ENCODE measurements around the gene CDNF.
"Not testable (repeated sequence)": the region's sequence is repeated elsewhere in the genome, so short reads cannot be mapped to it uniquely, and the experiment has no call there.

CDNF gene

DNA sequence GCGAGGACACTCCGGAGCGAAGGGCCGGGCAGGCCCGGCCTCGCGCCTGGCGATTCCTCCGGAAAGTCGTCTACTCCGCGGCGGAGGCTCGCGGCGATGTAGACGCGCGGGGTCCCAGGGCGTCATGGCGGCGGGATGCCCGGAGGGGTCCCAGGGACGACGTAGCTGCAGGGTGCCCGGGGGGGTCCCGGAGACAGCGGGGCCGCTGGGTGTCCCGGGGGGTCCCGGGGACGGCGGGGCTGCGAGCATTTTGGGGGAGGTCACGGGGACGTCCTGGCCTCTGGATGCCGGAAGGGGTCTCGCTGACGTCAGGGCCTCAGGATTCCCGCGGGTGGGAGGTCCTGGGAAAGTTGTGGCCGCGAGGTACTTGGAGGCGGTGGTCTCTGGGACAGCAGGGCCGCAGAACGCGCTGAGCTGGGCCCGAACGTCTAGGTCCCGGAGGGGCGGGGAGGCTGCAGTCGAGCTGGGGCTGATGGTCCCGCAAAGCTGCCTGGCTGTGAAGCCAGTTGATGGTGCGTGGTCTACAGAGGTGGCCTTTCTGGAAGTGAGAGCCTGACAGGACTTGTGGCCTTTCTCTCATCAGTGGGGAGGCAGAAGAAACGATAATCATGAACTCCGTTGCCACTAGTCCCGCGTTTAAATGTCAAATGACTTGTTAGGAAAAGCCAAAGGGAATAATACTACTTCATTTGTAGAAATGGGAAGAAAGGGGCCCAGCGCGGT is 906 bp upstream of the CDNF start:
- DNase-seq (ENCODE audit: low read depth), result peak; percentile 15

DNA sequence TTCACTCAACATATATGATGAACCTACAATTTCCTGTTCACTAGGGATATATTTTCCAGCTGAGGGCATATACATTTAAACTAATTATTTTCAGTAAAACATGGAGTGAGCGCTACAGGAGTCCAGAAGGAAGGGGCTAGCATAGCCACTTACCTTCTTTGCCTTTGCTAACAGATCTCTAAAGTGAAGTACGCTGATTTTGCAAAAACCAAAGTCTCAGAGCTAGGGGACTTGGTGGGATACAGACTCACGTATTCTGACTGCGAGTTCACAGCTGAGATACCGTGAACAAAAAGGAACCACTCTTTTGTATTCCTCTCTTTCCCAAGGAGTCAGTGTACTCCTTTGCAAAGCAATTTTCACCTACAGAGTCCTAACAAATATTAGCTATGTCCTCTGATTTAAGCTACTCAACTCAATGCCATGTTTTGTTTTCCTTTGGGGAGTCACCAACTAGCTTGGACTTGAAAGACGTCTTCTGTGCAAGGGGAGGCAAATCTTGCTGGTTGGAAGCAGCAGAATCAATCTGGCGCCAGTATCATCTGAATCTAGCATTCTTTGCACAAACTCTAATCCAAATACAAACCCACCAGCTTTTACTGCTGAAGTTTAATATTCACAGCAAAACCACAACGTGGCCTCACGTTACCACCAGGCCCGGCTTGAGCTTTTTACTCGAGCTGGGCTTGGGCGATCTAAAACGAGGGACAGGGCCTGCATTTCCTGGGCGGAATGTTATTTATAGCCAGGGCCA is 657 bp downstream of the CDNF start:
- DNase-seq (ENCODE audit: low read depth), result no peak

DNA sequence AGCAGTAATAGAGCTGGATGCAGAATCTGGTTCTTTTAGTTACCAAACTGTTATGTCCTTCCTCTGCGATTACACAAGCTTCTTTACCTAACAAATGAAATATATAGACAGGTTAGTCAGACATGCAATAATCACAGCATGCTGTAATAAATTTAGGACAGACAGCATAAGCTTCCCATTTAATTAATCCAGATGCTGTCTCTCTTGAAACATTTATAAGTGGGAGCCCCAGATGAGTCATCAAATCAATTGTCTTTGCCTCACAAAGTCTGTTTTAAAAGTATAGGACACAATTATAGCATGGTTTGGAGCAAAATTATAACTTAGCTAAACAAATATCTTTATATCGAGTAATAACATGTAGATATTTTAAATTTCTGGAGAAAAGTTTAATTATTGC is 1.6 kb downstream of the CDNF start:
- no peak for DNase-seq (ENCODE audit: low read depth)

DNA sequence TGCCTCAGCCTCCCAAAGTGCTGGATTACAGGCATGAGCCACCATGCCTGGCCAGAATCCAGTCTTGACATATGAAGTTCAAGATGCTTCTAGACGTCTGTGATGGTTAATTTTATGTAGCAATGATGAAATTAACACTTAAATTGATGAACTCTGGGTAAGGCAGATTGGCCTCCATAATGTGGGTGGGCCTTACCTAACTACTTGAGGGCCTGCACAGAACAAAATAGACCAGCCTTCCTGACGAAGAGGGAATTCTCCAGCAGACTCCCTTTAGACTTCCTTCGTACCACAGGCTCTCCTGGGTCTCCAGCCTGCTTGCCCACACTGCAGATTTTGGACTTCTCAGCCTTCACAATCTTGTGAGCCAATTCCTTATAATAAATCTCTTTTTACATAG is 4.7 kb downstream of the CDNF start:
- no peak for DNase-seq (ENCODE audit: low read depth)

DNA sequence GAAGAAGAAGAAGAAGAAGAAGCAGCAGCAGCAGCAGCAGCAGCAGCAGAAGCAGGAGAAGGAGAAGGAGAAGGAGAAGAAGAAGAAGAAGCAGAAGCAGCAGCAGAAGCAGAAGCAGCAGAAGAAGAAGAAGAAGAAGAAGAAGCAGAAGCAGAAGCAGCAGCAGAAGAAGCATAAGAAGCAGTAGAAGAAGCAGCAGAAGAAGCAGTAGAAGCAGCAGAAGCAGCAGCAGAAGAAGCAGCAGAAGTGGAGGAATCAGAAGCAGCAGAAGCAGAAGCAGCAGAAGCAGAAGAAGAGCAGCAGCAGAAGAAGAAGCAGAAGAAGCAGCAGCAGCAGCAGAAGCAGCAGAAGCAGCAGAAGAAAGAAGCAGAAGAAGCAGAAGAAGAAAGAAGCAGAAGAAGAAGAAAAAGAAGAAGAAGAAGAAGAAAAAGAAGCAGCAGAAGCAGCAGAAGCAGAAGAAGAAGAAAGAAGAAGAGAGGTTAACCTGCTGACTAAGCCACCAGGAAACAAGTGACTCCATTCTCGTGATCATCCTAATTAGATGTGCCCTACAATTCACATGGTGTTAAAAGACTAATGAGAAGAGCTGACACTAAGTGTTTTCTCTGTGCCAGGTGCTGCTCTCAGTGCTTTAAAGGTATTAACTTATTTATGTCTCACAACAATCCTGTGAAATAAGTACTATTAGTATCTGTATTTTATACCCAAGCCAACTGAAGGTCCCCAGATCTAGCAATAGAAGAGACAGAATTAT is 11.6 kb downstream of the CDNF start:
- no peak for DNase-seq (ENCODE audit: low read depth)

DNA sequence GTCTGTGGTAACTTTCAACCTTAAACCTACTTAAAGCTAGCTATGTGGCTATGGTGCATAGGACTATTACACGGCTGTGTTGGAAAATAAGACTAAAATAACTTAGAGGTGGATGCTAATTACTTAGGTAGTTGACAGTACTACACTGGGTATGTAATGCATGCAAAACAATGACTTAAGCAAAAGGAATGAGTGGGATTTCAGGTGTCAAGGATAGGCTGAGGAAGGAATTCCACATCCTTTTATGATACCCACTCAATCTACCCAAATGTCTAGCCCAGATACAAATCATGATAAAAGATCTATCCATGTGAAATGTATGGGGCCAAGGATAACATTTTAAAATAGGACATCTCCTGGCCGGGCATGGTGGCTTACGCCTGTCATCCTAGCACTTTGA is 13.9 kb downstream of the CDNF start:
- DNase-seq (ENCODE audit: low read depth), result no peak

DNA sequence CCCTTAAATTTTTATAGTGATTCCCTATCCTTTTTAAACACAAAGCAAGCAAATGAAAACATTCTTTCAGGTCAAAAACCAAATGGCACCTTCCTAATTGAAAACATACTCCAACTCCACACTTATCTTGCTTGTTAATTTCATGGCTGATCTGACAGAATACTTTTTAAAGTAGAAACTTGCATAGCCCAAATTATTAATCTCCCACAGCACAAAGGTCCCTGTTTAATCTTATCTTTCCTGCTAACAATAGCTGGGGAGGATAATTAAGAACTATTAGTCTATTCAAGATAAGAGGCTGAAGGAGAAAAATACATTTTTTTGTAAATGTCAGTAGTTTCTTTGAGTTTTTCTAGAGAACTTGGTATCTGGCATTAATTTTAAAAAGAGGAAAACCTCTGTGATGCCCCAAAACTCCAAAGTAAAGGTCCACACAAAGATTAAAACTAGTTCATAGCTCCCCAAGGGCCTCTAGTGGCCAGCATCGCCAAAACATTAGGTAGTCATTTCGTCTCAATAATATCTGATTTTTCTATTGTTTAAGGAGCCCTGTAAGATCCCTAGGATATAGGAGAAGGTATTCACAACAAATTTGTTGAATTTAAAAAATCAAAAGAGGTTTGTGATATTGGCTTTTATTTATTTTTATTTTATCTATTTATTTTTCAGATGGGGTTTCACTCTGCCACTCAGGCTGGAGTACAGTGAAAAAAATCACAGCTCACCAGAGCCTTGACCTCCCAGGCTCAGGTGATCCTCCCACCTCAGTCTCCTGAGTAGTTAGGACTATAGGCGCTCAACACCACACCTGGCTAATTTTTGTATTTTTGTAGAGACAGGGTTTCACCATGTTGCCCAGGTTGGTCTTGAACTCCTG is 14.7 kb downstream of the CDNF start:
- no peak for DNase-seq (ENCODE audit: low read depth)

DNA sequence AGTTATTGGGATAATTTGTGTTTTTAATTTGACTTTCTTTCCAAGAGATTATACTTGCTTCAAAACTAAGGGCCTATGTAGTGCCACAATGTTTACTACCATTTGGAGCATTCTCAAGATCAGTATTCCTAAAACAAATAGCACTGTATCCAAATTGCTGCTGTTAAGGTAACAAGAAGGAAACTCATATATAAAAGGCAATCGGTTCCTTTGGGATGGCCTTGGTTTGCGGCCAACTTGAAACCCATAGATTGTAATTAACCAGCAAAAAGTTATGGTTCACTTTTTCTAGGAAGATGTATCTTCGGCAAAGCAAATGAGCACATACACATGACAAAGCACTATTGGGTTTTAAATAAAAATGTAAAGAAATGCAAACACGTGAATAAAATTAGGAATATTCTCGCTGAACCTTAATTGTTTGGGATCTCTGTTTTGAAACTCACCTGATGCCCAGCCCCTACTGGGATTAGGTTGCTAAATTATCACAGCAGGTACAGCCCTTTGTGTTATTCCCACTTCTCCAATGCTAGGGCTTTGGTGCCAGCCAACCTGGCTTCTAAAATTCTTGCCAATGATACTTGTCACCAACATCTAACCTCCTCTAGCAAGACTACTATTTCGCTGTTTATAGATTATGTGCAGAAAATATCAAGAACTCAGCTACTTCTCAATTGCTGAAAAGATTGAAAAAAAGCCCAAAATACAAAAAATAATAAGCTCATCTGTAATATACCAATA is 16.0 kb downstream of the CDNF start:
- no peak for DNase-seq (ENCODE audit: low read depth)

DNA sequence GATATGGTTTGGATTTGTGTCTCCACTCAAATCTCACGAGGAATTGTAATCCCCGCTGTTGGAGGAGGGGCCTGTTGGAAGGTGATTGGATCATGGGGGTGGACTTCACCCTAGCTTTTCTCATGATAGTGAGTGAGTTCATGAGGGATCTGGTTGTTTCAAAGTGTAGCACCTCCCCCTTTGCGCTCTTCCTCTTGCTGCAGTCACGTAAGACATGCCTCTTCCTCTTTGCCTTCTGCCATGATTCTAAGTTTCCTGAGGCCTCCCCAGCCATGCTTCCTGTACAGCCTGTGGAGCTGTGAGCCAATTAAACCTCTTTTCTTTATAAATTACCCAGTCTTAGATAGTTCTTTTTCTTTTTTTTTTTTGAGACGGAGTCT is 17.1 kb downstream of the CDNF start:
- no peak for DNase-seq (ENCODE audit: low read depth)

DNA sequence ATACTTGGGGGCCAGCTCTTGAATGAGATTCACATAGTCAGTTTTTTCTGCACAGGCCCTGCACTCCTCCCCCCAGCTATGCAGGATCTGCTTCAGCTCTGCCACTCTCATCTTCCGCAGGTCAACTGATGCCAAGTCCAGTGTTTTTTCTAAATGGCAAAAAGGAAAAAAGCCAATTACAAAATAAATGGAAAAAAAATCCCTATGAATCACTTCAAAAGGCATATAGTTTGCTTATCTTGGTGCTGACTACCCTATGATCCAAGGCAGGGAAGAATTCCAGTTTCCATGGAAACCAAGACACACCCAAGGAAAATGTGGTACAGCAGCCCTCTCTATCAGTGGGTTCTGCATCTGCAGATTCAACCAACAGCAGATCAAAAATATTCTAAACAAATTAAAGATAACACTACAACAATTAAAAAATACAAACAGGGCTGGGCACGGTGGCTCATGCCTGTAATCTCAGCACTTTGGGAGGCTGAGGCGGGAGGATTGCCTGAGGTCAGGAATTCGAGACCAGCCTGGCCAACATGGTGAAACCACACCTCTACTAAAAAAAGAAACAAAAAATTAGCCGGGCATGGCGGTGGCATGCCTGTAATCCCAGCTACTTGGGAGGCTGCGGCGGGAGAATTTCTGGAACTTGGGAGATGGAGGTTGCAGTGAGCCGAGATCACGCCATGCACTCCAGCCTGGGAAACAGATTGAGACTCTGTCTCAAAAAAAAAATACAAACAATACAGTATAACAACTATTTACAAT is 17.6 kb downstream of the CDNF start:
- DNase-seq (ENCODE audit: low read depth), result no peak

DNA sequence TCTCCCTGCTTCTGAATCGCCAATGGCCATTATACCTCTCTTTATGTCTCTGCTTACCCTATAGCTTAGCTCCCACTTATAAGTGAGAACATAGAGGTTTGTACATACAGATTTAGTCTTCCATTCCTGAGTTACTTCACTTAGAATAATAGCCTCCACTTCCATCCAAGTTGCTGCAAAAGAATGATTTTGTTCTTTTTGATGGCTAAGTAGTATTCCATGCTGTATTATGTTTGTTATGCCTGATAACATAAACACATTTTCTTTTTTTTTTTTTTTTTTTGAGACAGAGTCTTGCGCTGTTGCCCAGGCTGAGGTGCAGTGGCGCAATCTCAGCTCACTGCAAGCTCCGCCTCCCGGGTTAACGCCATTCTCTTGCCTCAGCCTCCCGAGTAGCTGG is 21.1 kb downstream of the CDNF start:
- not testable (repeated sequence) for DNase-seq (ENCODE audit: low read depth)

DNA sequence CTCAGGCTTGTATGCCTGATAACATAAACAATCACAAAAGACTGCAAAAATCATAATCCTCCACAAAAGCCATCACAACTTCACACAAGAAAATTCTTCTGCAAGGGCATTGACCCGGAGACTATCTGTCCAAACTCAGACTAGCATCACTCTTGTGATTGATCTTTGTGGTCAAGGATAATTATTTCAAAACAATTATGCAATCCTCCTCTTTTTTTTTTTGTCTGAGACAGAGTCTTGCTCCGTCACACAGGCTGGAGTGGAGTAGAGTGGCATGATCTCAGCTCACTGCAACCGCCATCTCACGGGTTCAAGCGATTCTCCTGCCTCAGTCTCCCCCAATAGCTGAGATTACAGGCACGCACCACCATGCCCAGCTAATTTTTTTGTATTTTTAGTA is 22.2 kb downstream of the CDNF start:
- no peak for DNase-seq (ENCODE audit: low read depth)

DNA sequence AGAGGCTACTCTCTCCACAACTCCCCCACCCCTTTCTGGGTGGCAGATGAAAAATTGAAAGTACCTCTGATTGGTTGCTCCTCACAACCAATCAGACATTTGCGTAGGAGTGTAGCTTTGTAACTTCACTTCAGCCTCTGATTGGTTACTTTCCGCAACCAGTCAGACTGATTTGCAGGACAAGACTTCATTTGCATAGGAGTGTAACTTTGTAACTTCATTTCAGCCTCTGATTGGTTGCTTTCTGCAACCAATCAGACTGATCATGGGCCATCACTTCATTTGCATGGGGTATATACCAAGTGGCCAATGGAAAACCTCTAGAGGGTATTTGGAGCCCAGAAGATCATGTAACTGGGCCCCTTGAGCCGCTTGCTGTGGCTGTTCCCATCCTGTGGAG is 25.6 kb downstream of the CDNF start:
- no peak for DNase-seq (ENCODE audit: low read depth)

DNA sequence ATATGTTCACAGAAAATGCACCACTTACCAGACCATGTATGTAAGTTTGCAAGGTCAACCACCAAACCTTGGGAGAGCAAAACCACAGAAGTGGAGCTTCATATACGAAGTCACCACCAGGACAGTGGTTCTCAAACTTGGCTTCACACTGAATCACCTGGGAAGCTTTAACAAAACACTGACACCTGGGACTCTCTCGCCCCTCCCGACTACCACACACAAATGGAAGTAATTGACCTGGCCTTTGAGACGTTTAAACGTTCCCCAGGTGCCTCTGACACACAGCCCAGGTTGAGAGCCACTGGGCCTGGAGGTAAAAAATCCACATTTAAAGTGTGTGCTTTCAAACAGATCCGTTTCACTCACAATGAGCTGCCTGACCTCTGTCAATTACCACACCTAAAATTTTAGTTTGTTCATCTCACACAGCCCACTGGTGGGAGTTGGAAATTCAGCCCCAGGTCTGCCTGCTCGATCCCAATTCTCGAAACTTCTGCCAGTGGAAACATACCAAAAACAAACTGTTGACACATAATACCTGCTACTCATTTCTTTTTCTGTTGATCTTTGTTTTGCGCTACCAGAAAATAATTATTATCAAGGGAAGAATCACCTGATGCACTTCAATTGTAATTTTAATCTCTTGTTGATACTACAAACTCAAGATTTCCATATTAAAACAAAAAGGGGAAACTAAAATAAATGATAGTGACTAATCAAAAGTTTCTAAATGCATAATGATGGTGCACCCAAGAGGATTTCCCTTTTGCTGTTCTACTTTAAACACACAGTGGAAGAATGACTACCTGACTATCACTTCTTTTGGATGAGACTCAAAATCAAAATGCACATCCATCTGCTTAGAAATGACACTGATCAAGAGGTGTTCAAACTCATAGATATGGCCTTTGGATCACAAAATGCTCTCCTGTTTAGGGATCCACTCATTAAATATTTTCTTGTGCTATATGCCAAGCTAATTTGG is 26.6 kb downstream of the CDNF start:
- DNase-seq (ENCODE audit: low read depth), result no peak

DNA sequence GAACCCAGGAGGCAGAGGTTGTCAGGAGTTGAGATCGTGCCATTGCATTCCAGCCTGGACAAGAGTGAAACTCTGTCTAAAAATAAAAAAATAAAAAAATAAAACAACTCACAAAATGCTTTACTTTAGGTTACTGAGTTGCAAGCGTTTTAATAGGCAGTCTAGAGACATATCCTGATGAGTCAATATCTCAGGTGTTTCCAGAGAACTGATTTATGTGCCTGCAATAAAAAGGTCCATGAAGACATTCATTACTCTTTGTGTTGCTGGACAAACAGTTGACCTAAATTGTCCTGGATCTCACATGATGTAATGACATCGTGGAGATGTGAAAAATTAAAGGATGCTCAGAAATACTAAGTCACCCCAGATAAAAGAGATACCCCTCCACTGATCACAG is 31.5 kb downstream of the CDNF start:
- no peak for DNase-seq (ENCODE audit: low read depth)

DNA sequence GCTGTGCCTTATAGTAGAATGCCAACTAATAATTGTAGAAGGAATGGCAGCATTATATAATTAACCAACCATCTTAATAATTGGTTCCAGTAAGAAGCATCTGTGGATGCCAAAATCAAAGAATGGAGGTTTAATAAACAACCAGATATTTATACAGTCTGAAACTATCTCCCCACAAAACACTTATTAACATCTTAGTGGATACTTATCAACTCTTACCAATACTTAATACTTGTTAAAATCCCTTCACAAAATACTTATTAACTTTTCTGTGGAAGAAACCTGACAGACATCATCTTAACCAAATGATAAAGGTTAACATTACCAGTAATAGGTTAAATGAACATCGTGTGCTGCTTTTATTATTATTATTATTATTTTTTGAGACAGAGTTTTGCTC is 34.0 kb downstream of the CDNF start:
- DNase-seq (ENCODE audit: low read depth), result no peak

DNA sequence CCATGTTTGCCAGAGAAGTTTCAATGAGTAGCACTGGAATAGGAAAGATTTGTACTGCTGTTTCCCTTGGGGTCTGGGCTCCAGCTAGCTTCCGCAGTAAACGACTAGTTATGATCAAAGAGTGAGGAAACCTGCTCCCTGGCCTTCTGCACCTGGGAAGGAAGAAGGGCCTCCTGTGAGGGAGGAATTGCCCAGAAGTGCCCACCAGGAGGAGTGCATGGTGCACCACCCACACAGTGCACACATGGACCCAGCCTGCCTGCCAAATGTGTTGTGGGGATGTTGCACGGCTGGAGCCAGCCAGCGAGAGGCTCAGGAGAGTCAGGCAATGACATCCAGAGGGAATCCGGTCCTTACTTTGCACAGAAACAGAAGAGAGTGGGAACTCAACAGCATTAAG is 36.1 kb downstream of the CDNF start:
- DNase-seq (ENCODE audit: low read depth), result no peak

DNA sequence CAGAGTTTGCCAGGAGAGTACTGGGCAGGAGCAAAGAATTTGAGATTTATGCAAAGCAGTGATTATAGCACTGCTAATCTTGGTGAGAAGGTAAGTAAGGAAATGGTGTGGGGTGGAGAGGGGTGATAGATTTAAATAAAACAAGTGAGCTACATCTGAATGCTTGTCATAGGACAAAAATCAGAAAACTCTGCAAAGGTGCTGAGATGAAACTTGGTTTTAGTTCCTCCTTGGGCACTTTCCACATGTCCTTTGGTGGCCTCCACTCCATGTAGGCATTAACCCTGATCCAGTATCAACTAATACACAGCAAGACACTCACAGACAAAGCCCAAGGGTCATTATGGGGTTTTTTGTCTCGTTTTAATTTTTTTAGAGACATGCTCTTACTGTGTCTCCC is 37.4 kb downstream of the CDNF start:
- no peak for DNase-seq (ENCODE audit: low read depth)

DNA sequence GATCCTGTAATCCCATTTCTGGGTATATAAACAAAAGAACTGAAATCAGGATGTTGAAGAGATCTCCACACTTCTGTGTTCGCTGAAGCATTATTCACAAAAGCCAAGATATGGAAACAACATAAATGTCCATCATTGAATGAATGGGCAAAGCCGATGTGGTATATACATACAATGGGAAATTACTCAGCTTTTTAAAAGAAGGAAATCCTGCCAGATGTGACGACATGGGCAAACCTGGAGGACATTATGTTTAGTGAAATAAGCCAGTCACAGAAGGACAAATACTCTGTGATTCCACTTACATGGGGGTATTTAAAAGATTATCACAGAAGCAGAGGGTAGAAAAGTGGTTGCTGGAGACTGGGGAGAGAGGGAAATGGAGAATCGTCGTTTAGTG is 39.2 kb downstream of the CDNF start:
- DNase-seq (ENCODE audit: low read depth), result no peak

DNA sequence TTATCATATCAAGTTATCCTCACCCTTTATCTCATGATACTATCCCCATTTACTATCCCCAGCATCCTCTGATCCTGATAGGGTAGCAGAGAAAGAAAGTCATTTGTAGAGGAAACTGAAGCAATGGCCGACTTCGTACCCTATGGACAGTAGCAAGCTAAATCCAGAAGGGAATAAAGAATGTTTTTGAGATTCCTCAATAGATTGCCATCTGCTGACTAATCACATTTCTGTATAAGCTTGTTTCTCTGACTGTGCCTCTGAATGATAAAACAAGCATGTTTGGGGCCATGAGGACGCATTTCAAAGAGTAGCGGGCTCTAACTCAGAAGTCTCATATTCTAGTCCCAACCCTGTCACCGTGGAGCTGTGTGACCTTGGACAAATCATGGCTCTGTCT is 49.9 kb downstream of the CDNF start:
- DNase-seq (ENCODE audit: low read depth), result no peak
